ENCODE measurements around the gene MAP3K13. TPM values are rescaled to one million over a fixed set of nuclear protein-coding genes. Genes with fewer than 3 reads are reported as not detected.
"Not testable (repeated sequence)": the region's sequence is repeated elsewhere in the genome, so short reads cannot be mapped to it uniquely, and the experiment has no call there.

Gene MAP3K13
- total and polyA plus RNA-seq, 2 experiments from 2014 or later: 43.8 to 65.3 TPM

DNA sequence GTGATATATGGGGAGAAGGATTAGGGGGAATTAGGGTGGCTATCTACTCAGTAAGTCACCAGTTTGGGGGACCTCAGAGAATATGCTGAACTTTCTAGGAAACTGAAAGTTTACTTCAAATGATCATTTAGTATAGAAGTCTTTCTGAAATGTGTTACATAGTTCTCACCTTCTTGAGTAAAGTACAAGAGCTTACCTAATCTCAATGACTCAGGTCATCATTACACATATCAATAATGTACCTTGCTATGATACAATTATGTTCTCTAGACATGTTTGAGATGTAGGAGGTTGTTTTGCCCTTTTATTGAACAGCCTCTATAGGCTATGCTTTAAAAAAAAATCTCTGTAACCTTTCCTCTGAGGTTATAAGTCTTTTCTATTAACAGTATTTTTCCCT lies 85.2 kb downstream of the MAP3K13 start:
- Histone ChIP-seq H4K20me1 (ENCODE audit: insufficient read depth, poor library complexity, severe bottlenecking) (no peaks in the 10 kb centered on the region), H3K27me3 (no peaks in the 10 kb centered on the region), H3K36me3 (replicated peaks; ENCODE audit: insufficient read depth, low read depth) (no peaks in the 10 kb centered on the region), H3K9me3 (ENCODE audit: low read depth) (no peaks in the 10 kb centered on the region), H3K4me2 (no peak overlapping the region), H3K4me1 (ENCODE audit: insufficient read depth) (no peaks in the 10 kb centered on the region), H3K4me3 (no peak overlapping the region), H3K79me2 (no peaks in the 10 kb centered on the region), H2AFZ (no peak overlapping the region), H3K9me2 (replicated peaks; ENCODE audit: insufficient read depth) (no peaks in the 10 kb centered on the region), H3K27ac (no peak overlapping the region)
- no peak for DNase-seq (ENCODE audit: low spot score)
- TF ChIP-seq CTCF (IDR thresholded peaks at IDR 0.05; ENCODE audit: poor library complexity) (no peak), EZH2 (IDR thresholded peaks at IDR 0.05; ENCODE audit: borderline replicate concordance) (no peak), EZH2phosphoT487 (IDR thresholded peaks at IDR 0.05; ENCODE audit: low read depth, severe bottlenecking, unreplicated experiment) (no peak)

- H3K36me3 ChIP-seq (replicated peaks; ENCODE audit: insufficient read depth, low read depth); H3K27ac ChIP-seq; H3K4me1 ChIP-seq (ENCODE audit: insufficient read depth); H3K9me2 ChIP-seq (replicated peaks; ENCODE audit: insufficient read depth); H3K9me3 ChIP-seq (ENCODE audit: low read depth); H4K20me1 ChIP-seq (ENCODE audit: insufficient read depth, poor library complexity, severe bottlenecking); H2AFZ ChIP-seq; DNase-seq (ENCODE audit: low spot score); H3K4me2 ChIP-seq; H3K27me3 ChIP-seq; H3K79me2 ChIP-seq; H3K4me3 ChIP-seq: not testable (repeated sequence)
- WGBS (ENCODE audit: low lambda C conversion rate, missing lambda C conversion rate): 92% methylated on average over 8 of the region's 8 CpGs
Observed at GRCh38 chr3:185451432-185451831, 88.5 kb downstream of the MAP3K13 start.

DNA sequence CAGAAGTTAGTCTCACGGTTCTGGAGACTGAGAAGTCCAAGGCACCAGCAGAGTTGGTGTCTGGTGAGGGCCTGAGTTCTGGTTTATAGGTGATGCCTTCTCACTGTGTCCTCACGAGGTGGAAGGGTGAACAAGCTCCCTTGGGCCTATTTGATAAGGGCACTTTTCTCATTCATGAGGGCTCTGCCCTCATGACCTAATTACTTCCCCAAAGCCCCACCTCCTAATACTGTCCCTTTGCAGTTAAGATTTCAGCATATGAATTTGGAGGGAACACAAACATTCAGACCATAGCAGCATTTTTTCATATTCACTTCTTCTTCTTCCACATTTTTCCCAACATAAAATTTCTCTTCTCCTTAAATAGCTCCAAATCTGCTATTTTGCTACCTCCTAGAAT lies 94.4 kb downstream of the MAP3K13 start:
- H3K4me2 ChIP-seq: no peak overlapping the region
- H3K79me2 ChIP-seq: no peaks in the 10 kb centered on the region
- no peak for DNase-seq (ENCODE audit: low spot score)
- H3K27me3 ChIP-seq: no peaks in the 10 kb centered on the region
- no peak overlapping the region for H3K4me3 ChIP-seq
- WGBS (ENCODE audit: low lambda C conversion rate, missing lambda C conversion rate): 89% methylated on average over 2 of the region's 2 CpGs
- TF ChIP-seq EZH2 (IDR thresholded peaks at IDR 0.05; ENCODE audit: borderline replicate concordance) (no peak), CTCF (IDR thresholded peaks at IDR 0.05; ENCODE audit: poor library complexity) (no peak), EZH2phosphoT487 (IDR thresholded peaks at IDR 0.05; ENCODE audit: low read depth, severe bottlenecking, unreplicated experiment) (no peak)
- no peaks in the 10 kb centered on the region for H3K9me3 ChIP-seq (ENCODE audit: low read depth)
- H3K4me1 ChIP-seq (ENCODE audit: insufficient read depth): no peaks in the 10 kb centered on the region
- H2AFZ ChIP-seq: no peak overlapping the region
- H3K27ac ChIP-seq: no peak overlapping the region
- H3K9me2 ChIP-seq (replicated peaks; ENCODE audit: insufficient read depth): no peaks in the 10 kb centered on the region
- H3K36me3 ChIP-seq (replicated peaks; ENCODE audit: insufficient read depth, low read depth): no peaks in the 10 kb centered on the region
- no peaks in the 10 kb centered on the region for H4K20me1 ChIP-seq (ENCODE audit: insufficient read depth, poor library complexity, severe bottlenecking)

GRCh38 chr3:185460309-185460708 lies 97.4 kb downstream of the MAP3K13 start:
- H3K4me2 ChIP-seq: no peak overlapping the region
- WGBS (ENCODE audit: low lambda C conversion rate, missing lambda C conversion rate): 82% methylated on average over 5 of the region's 5 CpGs
- no peaks in the 10 kb centered on the region for H3K4me1 ChIP-seq (ENCODE audit: insufficient read depth)
- H3K36me3 ChIP-seq (replicated peaks; ENCODE audit: insufficient read depth, low read depth): no peaks in the 10 kb centered on the region
- H3K9me3 ChIP-seq (ENCODE audit: low read depth): no peaks in the 10 kb centered on the region
- no peaks in the 10 kb centered on the region for H3K79me2 ChIP-seq
- TF ChIP-seq EZH2 (IDR thresholded peaks at IDR 0.05; ENCODE audit: borderline replicate concordance): no peak
- TF ChIP-seq CTCF (IDR thresholded peaks at IDR 0.05; ENCODE audit: poor library complexity): no peak
- TF ChIP-seq EZH2phosphoT487 (IDR thresholded peaks at IDR 0.05; ENCODE audit: low read depth, severe bottlenecking, unreplicated experiment): no peak
- H3K4me3 ChIP-seq: no peak overlapping the region
- no peaks in the 10 kb centered on the region for H3K9me2 ChIP-seq (replicated peaks; ENCODE audit: insufficient read depth)
- H4K20me1 ChIP-seq (ENCODE audit: insufficient read depth, poor library complexity, severe bottlenecking): no peaks in the 10 kb centered on the region
- no peak for DNase-seq (ENCODE audit: low spot score)
- no peaks in the 10 kb centered on the region for H3K27me3 ChIP-seq
- H3K27ac ChIP-seq: no peak overlapping the region
- no peak overlapping the region for H2AFZ ChIP-seq

Measured in hepatocyte (in vitro differentiated cells).